Measurements from ENCODE around the gene HDAC4.

DNA sequence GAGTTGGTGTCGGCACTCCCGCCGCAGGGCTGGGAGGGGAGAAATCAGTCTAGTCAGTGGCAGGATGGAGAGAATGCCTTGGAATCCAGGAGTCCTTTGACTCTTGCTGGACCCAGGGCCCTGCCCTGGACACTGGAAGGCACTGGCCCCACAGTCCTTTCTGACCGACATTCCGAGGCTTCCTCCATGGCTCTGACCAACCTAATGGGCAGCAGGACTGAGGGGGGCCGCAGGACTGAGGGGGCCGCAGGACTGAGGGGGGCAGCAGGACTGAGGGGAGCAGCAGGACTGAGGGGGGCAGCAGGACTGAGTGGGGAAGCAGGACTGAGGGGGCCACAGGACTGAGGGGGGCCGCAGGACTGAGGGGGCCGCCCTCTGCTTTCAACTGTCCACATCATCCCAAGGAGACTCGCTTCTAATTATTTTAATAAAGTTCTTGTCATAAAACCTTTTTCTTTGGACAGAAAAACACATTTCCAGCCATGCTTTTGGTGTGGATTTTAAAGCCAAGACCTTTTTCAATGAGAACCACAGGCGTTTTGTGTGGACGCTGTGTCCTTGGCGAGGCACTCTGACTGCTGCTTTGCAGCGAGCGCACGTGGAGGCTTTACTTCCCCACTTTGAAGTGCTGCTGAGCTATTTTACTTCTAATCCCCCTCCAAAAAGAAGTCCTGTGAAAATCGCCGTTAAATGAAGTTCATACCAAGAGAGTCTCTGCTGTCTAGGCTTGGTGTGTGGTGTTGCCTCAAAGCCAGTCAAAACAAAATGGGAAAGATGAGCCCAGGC is 326.9 kb downstream of the HDAC4 start:
- no peak for TF ChIP-seq SUZ12 (IDR thresholded peaks at IDR 0.05; ENCODE audit: extremely low read depth, insufficient read depth, insufficient read length)
- no peak for TF ChIP-seq ZNF274 (IDR thresholded peaks at IDR 0.05; ENCODE audit: low read depth, low read length)
